ENCODE results near the gene ITPKB.

ITPKB gene

DNA sequence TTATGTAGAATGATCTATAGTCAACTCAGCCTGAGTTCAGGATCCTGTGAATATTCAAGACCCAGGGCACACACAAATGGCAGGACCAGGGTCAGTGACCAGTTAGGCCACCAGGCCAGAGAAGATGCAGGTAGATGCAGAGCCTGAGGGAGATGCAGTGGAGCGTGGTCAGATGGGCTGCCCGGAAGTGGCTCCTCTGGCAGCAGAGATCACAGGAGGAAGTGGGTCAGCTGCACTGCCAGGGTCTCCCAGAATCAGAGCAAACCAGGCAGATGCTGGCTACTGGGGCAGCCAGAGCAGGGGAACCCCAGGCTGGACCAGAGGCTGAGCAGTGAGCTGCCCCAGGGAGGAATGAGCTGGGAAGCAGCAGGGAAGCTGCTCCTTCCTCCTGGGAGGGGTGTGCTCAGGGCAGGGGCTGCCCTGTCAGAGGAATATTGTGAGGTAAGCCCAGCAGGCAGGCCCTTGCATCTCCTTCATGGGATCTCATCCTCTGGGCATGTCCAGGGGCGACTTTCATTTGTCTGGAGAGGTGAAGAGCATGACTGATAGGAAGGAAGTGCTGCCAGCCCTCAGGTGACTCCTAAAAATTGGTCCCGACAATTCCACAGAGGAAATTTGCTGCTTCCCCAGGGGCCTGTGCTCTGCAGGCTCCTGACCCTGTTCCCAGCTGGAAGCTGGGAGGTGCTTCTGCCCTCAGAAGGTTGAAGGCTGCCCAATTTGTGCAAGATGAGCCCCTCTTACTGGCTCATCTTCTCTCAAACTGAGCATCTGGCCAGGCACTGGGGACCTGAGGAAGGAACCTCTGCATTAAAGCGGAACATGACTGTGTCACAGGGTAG is 141.2 kb downstream of the ITPKB start:
- DNase-seq: no peak

DNA sequence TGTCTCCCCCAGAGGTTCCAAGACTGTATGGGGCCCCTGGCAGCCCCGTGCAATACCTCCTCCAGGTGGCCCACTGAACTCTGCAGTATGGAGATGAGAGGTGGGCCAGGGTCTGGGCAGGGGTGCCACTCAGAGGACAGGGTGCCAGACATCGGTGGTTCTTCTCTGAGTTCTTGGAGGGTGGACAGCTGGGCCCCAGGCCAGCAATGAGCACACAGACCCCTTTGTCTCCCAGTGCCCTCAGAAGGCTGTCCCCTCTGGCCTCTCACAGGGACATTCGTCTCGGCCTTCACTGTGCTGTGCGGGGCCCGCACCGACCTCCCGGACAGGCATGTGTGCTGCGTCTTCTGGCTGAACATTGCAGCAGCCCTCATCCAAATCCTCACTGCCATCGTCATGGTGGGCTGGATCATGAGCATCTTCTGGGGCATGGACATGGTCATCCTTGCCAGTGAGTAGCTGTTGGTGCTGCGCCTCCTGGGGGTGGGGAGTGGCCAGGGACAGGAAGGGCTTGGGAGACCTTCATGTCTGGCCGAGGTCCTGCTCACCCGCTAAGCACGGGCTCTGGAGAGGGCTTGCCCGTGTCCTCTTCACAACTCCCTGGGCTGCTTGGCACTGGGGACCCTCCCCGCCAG is 142.4 kb downstream of the ITPKB start:
- DNase-seq: no peak

DNA sequence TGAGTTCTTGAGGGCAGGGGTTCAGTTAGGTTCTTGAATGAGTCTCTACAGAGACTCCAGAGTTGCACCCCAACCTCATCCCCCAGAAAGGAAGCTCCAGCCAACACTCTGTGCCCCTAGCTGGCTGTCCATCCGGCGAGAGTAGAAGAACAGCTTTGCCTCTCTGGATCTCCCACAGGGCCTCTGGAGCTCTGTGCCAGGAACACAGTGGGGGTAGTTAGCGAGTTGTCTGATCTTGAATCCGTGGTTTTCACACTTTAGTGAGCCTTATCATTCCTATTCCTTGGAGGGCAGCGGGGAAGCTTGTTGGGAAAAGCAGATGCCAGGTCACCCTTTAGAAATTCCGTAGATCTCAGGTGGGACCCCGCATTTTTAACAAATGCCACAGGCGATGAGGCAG is 145.5 kb downstream of the ITPKB start:
- DNase-seq: no peak

DNA sequence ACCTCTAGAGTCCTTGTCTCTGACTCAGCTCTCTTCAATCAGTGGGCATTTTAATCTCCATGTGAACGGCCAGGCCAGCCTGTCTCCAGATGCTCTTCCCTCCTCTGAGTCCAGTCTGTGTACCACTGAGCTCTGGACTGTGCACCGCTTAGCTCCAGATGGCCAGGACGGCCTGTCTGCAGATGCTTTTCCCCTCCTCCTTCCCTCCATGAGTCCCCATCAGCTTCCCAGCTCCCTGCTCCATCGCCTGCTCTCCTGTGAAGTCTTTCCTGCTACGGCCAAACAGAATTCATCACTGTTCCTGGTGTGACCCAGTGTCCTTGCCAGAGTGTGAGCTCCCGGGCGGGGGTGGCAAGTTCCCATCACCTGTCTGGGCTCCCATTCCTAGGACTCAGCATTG is 148.5 kb downstream of the ITPKB start:
- DNase-seq: no peak

DNA sequence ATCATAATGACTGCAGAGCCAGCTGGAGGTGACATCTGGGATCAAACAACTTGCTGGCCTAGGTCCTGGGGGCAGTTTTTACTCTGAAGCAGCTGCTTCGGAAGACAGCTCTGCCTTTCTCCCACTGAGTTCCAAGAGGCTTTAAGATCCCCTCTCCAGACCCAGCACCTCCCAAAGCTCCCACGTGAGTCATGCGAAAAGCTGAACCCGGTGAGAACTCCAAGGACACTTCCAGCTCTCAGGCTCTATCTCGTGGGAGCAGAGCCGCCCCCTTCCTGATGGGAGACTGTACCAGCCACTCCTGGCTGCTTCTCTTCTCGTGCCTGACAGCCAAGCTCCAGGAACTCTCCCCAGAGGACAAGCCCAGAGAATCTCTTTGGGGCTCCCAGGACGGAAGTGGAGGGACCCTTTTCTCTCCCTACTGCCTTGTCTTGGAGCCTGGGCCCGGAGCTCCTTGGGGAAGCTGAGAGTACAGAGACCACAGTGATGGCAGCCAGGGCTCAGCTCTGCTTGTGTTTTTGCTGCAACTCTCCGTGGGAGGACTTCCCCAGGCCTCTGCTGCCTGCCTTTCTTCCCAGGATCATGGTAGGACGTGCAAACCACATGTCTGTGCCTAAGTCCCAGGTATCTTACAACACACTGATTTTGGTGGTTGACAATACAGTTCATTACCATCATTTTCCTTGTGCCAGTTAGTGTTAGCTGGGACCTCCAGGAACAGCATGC is 149.9 kb downstream of the ITPKB start:
- DNase-seq: no peak

DNA sequence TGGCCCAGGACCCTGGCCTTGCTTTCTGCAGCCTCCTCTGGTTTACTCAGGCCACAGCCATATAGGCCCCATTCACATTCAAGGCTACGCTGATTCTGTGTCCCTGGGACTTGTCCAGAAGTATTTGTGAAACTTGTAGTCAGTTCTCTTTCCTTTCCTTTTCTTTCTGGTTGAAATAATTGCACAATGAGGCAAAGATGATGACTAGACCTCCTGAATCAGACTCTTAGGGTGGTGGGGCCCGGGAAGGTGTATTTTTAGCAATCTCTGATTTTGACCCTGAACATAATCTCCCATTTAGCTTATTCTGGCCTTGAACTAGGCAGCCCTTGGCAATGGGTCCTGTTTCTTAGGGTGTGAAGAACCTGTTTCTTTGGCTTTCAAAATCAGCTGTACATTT is 150.6 kb downstream of the ITPKB start:
- no peak for DNase-seq

DNA sequence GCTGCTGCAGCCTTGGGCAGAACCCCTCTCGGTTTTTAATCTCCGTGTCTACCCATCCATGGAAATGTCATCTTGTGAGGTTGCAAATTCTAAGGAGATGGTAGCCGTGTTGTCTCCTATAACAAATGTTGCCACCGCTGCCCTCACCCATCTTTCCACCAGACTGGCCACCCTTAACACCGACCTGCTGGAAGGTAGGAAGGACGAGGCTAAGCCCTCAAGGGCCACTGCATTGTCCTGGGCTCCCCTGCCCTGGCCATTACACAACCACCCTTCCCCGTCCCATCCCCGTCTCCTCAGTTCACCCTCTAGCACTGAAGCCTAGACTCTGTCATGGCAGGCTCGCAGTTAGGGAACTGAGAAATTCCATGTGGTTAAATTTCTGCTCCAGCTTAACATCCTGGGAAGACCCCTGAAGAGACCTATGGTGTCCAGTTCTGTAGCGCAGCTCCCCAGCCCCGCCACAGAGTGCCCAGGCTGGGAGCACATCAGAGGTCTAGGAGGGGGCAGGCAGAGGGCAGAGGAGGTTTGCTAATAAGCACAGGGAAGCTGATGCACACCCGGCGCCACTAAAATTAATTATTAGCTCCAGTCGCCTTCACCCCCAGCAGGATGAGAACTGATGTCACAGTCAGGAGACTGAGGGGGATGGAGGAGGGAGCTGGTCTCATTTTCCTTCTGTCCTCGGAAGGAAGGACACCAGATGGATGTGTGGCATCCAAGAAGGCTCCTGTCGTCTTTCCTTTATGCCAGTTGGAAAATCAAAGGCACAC is 152.2 kb downstream of the ITPKB start:
- no peak for DNase-seq

DNA sequence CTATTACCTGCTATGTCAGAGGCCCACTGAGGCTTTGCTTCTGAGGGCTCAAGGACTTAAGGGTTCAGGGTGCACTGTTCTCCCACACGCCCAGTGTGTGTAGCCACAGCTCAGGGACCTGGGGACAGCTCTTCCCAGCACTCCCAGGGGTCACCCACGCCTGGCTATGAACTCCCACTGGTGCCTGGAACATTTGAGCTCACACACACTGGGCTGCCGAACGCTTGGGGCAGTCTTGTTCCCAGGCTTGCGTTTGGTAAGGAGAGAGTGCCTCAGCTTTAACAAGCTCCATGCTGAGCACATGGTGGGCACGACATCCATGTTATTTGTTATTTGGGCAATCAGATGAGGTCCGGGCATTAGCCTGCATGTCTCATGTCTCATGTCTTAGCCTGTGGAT is 153.0 kb downstream of the ITPKB start:
- DNase-seq: no peak

DNA sequence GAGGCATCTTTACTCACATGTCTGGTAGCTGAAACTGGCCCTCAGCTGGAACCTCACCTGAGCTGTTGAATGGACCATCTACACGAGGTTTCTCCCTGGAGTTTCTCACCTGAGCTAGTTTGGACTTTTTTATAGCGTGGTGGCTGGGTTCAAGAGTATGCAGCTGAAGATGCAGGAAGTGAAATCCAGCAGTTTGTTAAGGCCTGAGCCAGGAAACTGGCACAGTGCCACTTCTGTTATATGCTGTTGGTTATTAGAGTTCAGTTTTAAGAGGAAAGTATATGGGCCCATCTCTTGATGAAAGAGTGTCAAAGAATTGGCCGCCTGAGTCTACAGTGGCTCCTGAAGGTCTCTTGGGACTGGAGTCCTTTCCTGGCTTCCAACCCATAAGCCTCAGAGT is 154.9 kb downstream of the ITPKB start:
- no peak for DNase-seq

DNA sequence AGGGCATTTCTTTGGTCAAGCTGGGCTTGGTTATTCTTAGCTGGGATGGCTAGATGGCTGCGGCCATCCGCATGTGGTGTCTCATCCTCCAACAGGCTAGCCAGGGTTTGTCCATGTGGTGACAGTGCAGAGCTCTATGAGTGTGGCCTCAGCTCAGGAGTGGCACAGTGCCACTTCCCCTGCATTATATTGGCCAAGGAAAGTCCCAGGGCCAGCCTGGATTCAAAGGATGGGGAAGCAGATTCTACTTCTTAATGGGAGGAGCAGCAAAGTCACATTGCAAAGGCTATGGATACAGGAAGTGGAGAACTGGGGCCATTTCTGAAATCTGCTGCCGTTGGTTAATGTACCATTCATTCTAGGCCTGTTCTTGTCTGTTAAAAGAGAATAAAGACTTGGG is 156.1 kb downstream of the ITPKB start:
- DNase-seq: no peak
